Fibroblast of mammary gland (primary cell): ENCODE data around the gene GBX1.

ENCODE experiments used
- DNase-seq: peaks from one replicate; pipeline ENCODE4 v3.0.0-alpha.2; 2010; ENCODE audit warnings: low read depth
- H3K4me3 ChIP-seq: 2 replicates; pipeline ENCODE4 v1.5.1; 2011; ENCODE audit warnings: low read depth, mild to moderate bottlenecking, low read length, moderate library complexity; ENCODE audit not compliant: control insufficient read depth
- CTCF ChIP-seq: conservative IDR thresholded peaks from 2 replicates; pipeline ENCODE4 v1.5.1; 2011; ENCODE audit warnings: low read depth, low read length, inconsistent platforms; ENCODE audit not compliant: control insufficient read depth, insufficient read depth

GBX1 gene

GRCh38 chr7:151175047-151175792, 7.7 kb upstream of the GBX1 start:
- no peak for DNase-seq
- TF ChIP-seq CTCF: no peak
- no peak overlapping the region for H3K4me3 ChIP-seq

- TF ChIP-seq CTCF: no peak
- H3K4me3 ChIP-seq: no peak overlapping the region
- peak; percentile 38 for DNase-seq
Observed at GRCh38 chr7:151174246-151175046, 7.0 kb upstream of the GBX1 start.

- no peak for DNase-seq
- no peak overlapping the region for H3K4me3 ChIP-seq
- TF ChIP-seq CTCF: no peak
Observed at GRCh38 chr7:151173386-151174245, 6.1 kb upstream of the GBX1 start.

- DNase-seq: peak; percentile 58
- no peak overlapping the region for H3K4me3 ChIP-seq
- TF ChIP-seq CTCF: peak; percentile 96
Observed at GRCh38 chr7:151172273-151173141, 5.0 kb upstream of the GBX1 start.

- TF ChIP-seq CTCF: no peak
- DNase-seq: no peak
- H3K4me3 ChIP-seq: no peak overlapping the region
Observed at GRCh38 chr7:151168787-151169162, 1.3 kb upstream of the GBX1 start.
